ENCODE data around the gene BHLHA15. TPM values are rescaled to one million over a fixed set of nuclear protein-coding genes. Genes with fewer than 3 reads are reported as not detected.

Gene BHLHA15
- total RNA-seq, 4 donors from 2014 or later, result 3.7 to 18.5 (median 5.6) TPM

GRCh38 chr7:98209166-98209920 is 1.9 kb upstream of the BHLHA15 start:
- intact Hi-C loops (cut with DNase I; ENCODE audit: low total_unique reads), result no loop called here
- peak in 1 of 2 donors; percentile 61 for DNase-seq (ENCODE audit: low spot score in 2 of 2)

GRCh38 chr7:98210513-98211220 is 572 bp upstream of the BHLHA15 start:
- no peak overlapping the region for H3K4me3 ChIP-seq (ENCODE audit: low read depth, poor library complexity, severe bottlenecking)
- intact Hi-C loops (cut with DNase I; ENCODE audit: low total_unique reads), result no loop called here
- TF ChIP-seq CTCF (IDR thresholded peaks at IDR 0.05) (no peak), POLR2A (IDR thresholded peaks at IDR 0.05) (no peak)
- WGBS, 2 donors, result 5 to 60% methylated on average over 1 to 18 of the region's 49 CpGs
- peak in 1 of 2 donors; percentile 79 for DNase-seq (ENCODE audit: low spot score in 2 of 2)

More at GRCh38 chr7:98209166-98209920, 1.9 kb upstream of the BHLHA15 start:
- 93% methylated on average over 17 of the region's 17 CpGs for WGBS, 2 donors
- TF ChIP-seq CTCF (IDR thresholded peaks at IDR 0.05) (no peak), POLR2A (IDR thresholded peaks at IDR 0.05) (no peak)
- no peak overlapping the region for H3K4me3 ChIP-seq (ENCODE audit: low read depth, poor library complexity, severe bottlenecking)

DNA sequence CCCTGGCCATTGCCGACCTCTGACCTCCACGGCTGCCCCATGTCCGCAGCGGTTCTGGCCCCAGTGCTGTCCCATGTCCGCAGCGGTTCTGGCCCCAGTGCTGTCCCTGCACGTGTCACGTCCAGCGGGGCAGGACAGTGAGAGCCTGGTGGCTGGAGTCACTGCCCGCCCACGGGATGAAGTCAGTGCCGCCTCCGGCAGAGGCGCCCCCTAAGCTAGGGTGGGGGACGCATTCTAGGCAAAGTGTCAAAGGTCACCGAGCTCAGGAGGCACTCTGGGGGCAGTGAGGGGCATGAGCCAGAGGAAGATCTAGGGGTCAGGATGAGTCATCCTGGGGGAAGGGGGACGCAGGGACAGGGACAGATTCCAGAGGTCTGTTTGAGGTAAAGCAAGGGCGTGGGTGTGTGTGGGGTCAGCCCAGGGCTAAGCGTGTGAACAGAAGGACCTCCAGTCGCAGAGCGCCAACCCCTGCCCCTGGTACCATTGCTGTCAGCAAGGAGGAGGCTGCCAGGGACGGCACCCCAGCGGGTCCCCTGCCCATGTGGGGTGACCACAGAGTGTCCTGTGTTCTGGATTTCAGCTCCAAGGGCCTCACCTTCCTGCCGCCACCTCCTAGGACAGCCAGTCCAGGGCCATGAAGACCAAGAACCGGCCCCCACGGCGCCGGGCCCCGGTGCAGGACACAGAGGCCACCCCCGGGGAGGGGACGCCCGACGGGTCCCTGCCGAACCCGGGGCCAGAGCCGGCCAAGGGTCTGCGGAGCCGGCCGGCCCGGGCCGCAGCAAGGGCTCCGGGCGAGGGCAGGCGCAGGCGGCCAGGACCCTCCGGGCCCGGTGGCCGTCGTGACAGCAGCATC is 665 bp downstream of the BHLHA15 start:
- DNase-seq (ENCODE audit: low spot score in 2 of 2), result peak in 1 of 2 donors; percentile 82
- intact Hi-C loops (cut with DNase I; ENCODE audit: low total_unique reads), result no loop called here
- no peak for TF ChIP-seq POLR2A (IDR thresholded peaks at IDR 0.05)
- no peak for TF ChIP-seq CTCF (IDR thresholded peaks at IDR 0.05)
- 85 to 87% methylated on average over 43 to 49 of the region's 49 CpGs for WGBS, 2 donors
- no peak overlapping the region for H3K4me3 ChIP-seq (ENCODE audit: low read depth, poor library complexity, severe bottlenecking)

GRCh38 chr7:98212532-98213041 is 1.3 kb downstream of the BHLHA15 start:
- intact Hi-C loops (cut with DNase I; ENCODE audit: low total_unique reads), result no loop called here
- H3K4me3 ChIP-seq (ENCODE audit: low read depth, poor library complexity, severe bottlenecking), result no peak overlapping the region
- 86 to 91% methylated on average over 23 to 28 of the region's 30 CpGs for WGBS, 2 donors
- DNase-seq (ENCODE audit: low spot score in 2 of 2), result peak in 1 of 2 donors; percentile 59
- TF ChIP-seq POLR2A (IDR thresholded peaks at IDR 0.05) (no peak), CTCF (IDR thresholded peaks at IDR 0.05) (no peak)

- DNase-seq (ENCODE audit: low spot score in 2 of 2), result no peak
- 67 to 74% methylated on average over 7 to 8 of the region's 8 CpGs for WGBS, 2 donors
- TF ChIP-seq CTCF (IDR thresholded peaks at IDR 0.05), result no peak
- no peak for TF ChIP-seq POLR2A (IDR thresholded peaks at IDR 0.05)
- intact Hi-C loops (cut with DNase I; ENCODE audit: low total_unique reads), result no loop called here
- H3K4me3 ChIP-seq (ENCODE audit: low read depth, poor library complexity, severe bottlenecking), result no peak overlapping the region
Observed at GRCh38 chr7:98213296-98213887, 2.2 kb downstream of the BHLHA15 start.
